CD4-positive, alpha-beta memory T cell (primary cell): Measurements from ENCODE around the gene ADTRP. TPM values are rescaled to one million over a fixed set of nuclear protein-coding genes. Genes with fewer than 3 reads are reported as not detected.

Experiments used
- CTCF ChIA-PET: fragments of 350-600 bp; sonication (Branson Sonifier 250); formaldehyde crosslinking; loops from one replicate; lab custom pipeline; 2021; ENCODE audit warnings: inconsistent platforms; ENCODE audit not compliant: partially characterized antibody; lab: Charles Lee
- POLR2A ChIA-PET: fragments of 350-600 bp; sonication (Branson Sonifier 250); formaldehyde crosslinking; loops from one replicate; lab custom pipeline; 2021; ENCODE audit not compliant: partially characterized antibody; lab: Charles Lee
- DNase-seq, 5 donors: peaks; one replicate each; pipeline versions ENCODE4 v3.0.0 to v3.0.0-alpha.2; 2020 to 2022; ENCODE audit warnings: mixed read lengths in 1 of 5
- H3K27ac ChIP-seq: one replicate; pipeline ENCODE4 v1.7.0; 2013; ENCODE audit warnings: low read depth, low read length
- H3K27me3 ChIP-seq: 2 replicates; pipeline ENCODE4 v1.7.0; 2013; ENCODE audit warnings: mild to moderate bottlenecking, low read length, moderate library complexity; ENCODE audit not compliant: insufficient read depth
- H3K36me3 ChIP-seq: 2 replicates; pipeline ENCODE4 v1.7.0; 2013; ENCODE audit warnings: mild to moderate bottlenecking, low read length, moderate library complexity; ENCODE audit not compliant: insufficient read depth
- H3K4me1 ChIP-seq: 2 replicates; pipeline ENCODE4 v1.7.0; 2013; ENCODE audit warnings: mild to moderate bottlenecking, low read length, moderate library complexity; ENCODE audit not compliant: insufficient read depth
- H3K4me3 ChIP-seq, 2 donors: one replicate each; pipeline ENCODE4 v1.7.0; 2013; ENCODE audit warnings: low read length in 2 of 2, mild to moderate bottlenecking in 1 of 2
- H3K9me3 ChIP-seq, 2 donors: one replicate each; pipeline ENCODE4 v1.7.0; 2013; ENCODE audit warnings: low read length in 2 of 2, control low read depth in 1 of 2; ENCODE audit not compliant: control insufficient read depth in 1 of 2
- H3K27ac Mint-ChIP-seq, 7 donors: one replicate each; pipeline ENCODE4 v1.8.0; 2020 to 2021; ENCODE audit warnings: mixed read lengths in 7 of 7, mild to moderate bottlenecking in 6 of 7, inconsistent platforms in 3 of 7, moderate library complexity in 3 of 7
- H3K27me3 Mint-ChIP-seq, 2 donors: one replicate each; pipeline ENCODE4 v1.8.0; 2020 to 2021; ENCODE audit warnings: mixed read lengths in 2 of 2
- H3K36me3 Mint-ChIP-seq, 2 donors: one replicate each; pipeline ENCODE4 v1.8.0; 2020 to 2021; ENCODE audit warnings: mixed read lengths in 2 of 2, inconsistent platforms in 1 of 2, mild to moderate bottlenecking in 1 of 2
- H3K4me1 Mint-ChIP-seq, 4 donors: one replicate each; pipeline ENCODE4 v1.8.0; 2020 to 2021; ENCODE audit warnings: mixed read lengths in 4 of 4, mild to moderate bottlenecking in 1 of 4
- H3K4me3 Mint-ChIP-seq, 8 donors: one replicate each; pipeline ENCODE4 v1.8.0; 2020 to 2021; ENCODE audit warnings: mixed read lengths in 8 of 8, mild to moderate bottlenecking in 7 of 8, moderate library complexity in 6 of 8, inconsistent platforms in 3 of 8
- H3K9me3 Mint-ChIP-seq, 8 donors: one replicate each; pipeline ENCODE4 v1.8.0; 2020 to 2021; ENCODE audit warnings: mixed read lengths in 8 of 8, mild to moderate bottlenecking in 5 of 8, inconsistent platforms in 3 of 8, moderate library complexity in 1 of 8
- intact Hi-C: fragments of 100-400 bp; cut with micrococcal nuclease; formaldehyde crosslinking; loops from one replicate; pipeline ENCODE4 v1.15.1; 2023
- polyA plus RNA-seq, 2 donors: library from polyadenylated mRNA; unstranded; fragments of 300-500 nt; fragmentation: Illumina TruSeq; gene quantifications; one replicate each; pipeline ENCODE4 v1.2.3, GENCODE V29; 2021
- total RNA-seq, 2 experiments: library from RNA; stranded (reverse); gene quantifications; one replicate each; pipeline ENCODE4 v1.2.3, GENCODE V29; 2021

The ADTRP gene
- total and polyA plus RNA-seq, 4 experiments from 2014 or later = 7.0 to 41.9 (median 11.9) TPM

- POLR2A ChIA-PET = no interaction called here
- H3K27me3 Mint-ChIP-seq = peaks cover 4 to 6% of the 10 kb centered on the region in 2 donors
- H3K4me1 ChIP-seq = peaks cover 13% of the 10 kb centered on the region
Observed at GRCh38 chr6:11736601-11737000, 42.0 kb downstream of the ADTRP start.

GRCh38 chr6:11734861-11735613, 43.6 kb downstream of the ADTRP start:
- H3K36me3 Mint-ChIP-seq = no peaks in the 10 kb centered on the region
- Histone ChIP-seq H3K9me3 (no peaks in the 10 kb centered on the region), H3K27me3 (no peaks in the 10 kb centered on the region), H3K4me1 (peaks cover 27% of the 10 kb centered on the region), H3K36me3 (no peaks in the 10 kb centered on the region), H3K4me3 (no peak overlapping the region), H3K27ac (no peak overlapping the region)
- no peak overlapping the region for H3K4me3 Mint-ChIP-seq
- DNase-seq = no peak
- H3K4me1 Mint-ChIP-seq = peaks cover 12 to 20% (median 14%) of the 10 kb centered on the region in 4 donors
- peaks cover 3% of the 10 kb centered on the region in 2 donors for H3K27me3 Mint-ChIP-seq
- intact Hi-C loops = no loop called here
- ChIA-PET CTCF (no interaction called here), POLR2A (no interaction called here)
- peaks cover 0 to 2% (median 0%) of the 10 kb centered on the region in 8 donors for H3K9me3 Mint-ChIP-seq
- no peak overlapping the region for H3K27ac Mint-ChIP-seq

More at GRCh38 chr6:11736601-11737000, 42.0 kb downstream of the ADTRP start:
- CTCF ChIA-PET = interaction anchor here (0.9 kb wide), 1 partner anchor 9 kb away, joined by 3 read pairs; no protein-coding TSS in a partner anchor
- H3K9me3 ChIP-seq = no peaks in the 10 kb centered on the region
- Mint-ChIP-seq H3K9me3 (peaks cover 0 to 2% (median 0%) of the 10 kb centered on the region in 8 donors), H3K36me3 (no peaks in the 10 kb centered on the region), H3K4me3 (no peak overlapping the region), H3K4me1 (peaks cover 7 to 23% (median 10%) of the 10 kb centered on the region in 4 donors), H3K27ac (peak overlapping the region in 1 of 7 donors; percentile 28)
- no peak for DNase-seq
- no peak overlapping the region for H3K4me3 ChIP-seq
- no peak overlapping the region for H3K27ac ChIP-seq
- no peaks in the 10 kb centered on the region for H3K27me3 ChIP-seq
- intact Hi-C loops = no loop called here
- H3K36me3 ChIP-seq = no peaks in the 10 kb centered on the region

GRCh38 chr6:11732036-11732631, 46.5 kb downstream of the ADTRP start:
- ChIA-PET POLR2A (interaction anchor here (0.8 to 1.7 kb wide), 3 partner anchors 9 to 20 kb away, joined by 4 to 6 read pairs (median 6); no protein-coding TSS in a partner anchor), CTCF (interaction anchor here (0.8 to 1.8 kb wide), 5 partner anchors 9 to 278 kb away, joined by 3 to 6 read pairs (median 4); no protein-coding TSS in a partner anchor)
- Mint-ChIP-seq H3K4me3 (peak overlapping the region; percentile 25 to 81 (median 54)), H3K27ac (peak overlapping the region in 6 of 7 donors; percentile 11 to 86 (median 78)), H3K36me3 (no peaks in the 10 kb centered on the region), H3K9me3 (peaks cover 0 to 2% (median 0%) of the 10 kb centered on the region in 8 donors), H3K27me3 (peaks cover 2 to 6% of the 10 kb centered on the region in 2 donors), H3K4me1 (peaks cover 32 to 48% (median 38%) of the 10 kb centered on the region in 4 donors)
- no peaks in the 10 kb centered on the region for H3K9me3 ChIP-seq
- H3K36me3 ChIP-seq = no peaks in the 10 kb centered on the region
- H3K27me3 ChIP-seq = no peaks in the 10 kb centered on the region
- no peak overlapping the region for H3K27ac ChIP-seq
- intact Hi-C loops = no loop called here
- DNase-seq = no peak
- peaks cover 49% of the 10 kb centered on the region for H3K4me1 ChIP-seq
- peak overlapping the region in 1 of 2 donors; percentile 3 for H3K4me3 ChIP-seq

- ChIA-PET POLR2A (interaction anchor here (0.8 to 1.7 kb wide), 2 partner anchors 17 to 20 kb away, joined by 4 to 6 read pairs; no protein-coding TSS in a partner anchor), CTCF (interaction anchor here (0.8 to 1.8 kb wide), 5 partner anchors 8 to 278 kb away, joined by 3 to 6 read pairs (median 4); no protein-coding TSS in a partner anchor)
- peak overlapping the region in 1 of 8 donors; percentile 81 for H3K4me3 Mint-ChIP-seq
- no peaks in the 10 kb centered on the region for H3K36me3 ChIP-seq
- no peak overlapping the region for H3K4me3 ChIP-seq
- intact Hi-C loops = no loop called here
- H3K27me3 Mint-ChIP-seq = peaks cover 1 to 6% of the 10 kb centered on the region in 2 donors
- H3K27me3 ChIP-seq = no peaks in the 10 kb centered on the region
- H3K36me3 Mint-ChIP-seq = no peaks in the 10 kb centered on the region
- peaks cover 33 to 51% (median 40%) of the 10 kb centered on the region in 4 donors for H3K4me1 Mint-ChIP-seq
- peaks cover 0 to 2% (median 0%) of the 10 kb centered on the region in 8 donors for H3K9me3 Mint-ChIP-seq
- DNase-seq = no peak
- no peaks in the 10 kb centered on the region for H3K9me3 ChIP-seq
- H3K27ac ChIP-seq = no peak overlapping the region
- peaks cover 49% of the 10 kb centered on the region for H3K4me1 ChIP-seq
- peak overlapping the region in 2 of 7 donors; percentile 19 to 81 for H3K27ac Mint-ChIP-seq
Observed at GRCh38 chr6:11731423-11731822, 47.2 kb downstream of the ADTRP start.

GRCh38 chr6:11730641-11731040, 48.0 kb downstream of the ADTRP start:
- Histone ChIP-seq H3K27ac (no peak overlapping the region), H3K36me3 (no peaks in the 10 kb centered on the region), H3K27me3 (no peaks in the 10 kb centered on the region), H3K4me1 (peaks cover 49% of the 10 kb centered on the region), H3K4me3 (no peak overlapping the region), H3K9me3 (no peaks in the 10 kb centered on the region)
- Mint-ChIP-seq H3K27ac (peak overlapping the region in 2 of 7 donors; percentile 26 to 48), H3K27me3 (peaks cover 0 to 3% of the 10 kb centered on the region in 2 donors), H3K36me3 (no peaks in the 10 kb centered on the region), H3K4me1 (peaks cover 40 to 58% (median 43%) of the 10 kb centered on the region in 4 donors), H3K9me3 (peaks cover 0 to 2% (median 0%) of the 10 kb centered on the region in 8 donors), H3K4me3 (peak overlapping the region in 1 of 8 donors; percentile 4)
- POLR2A ChIA-PET = interaction anchor here (0.9 kb wide), 1 partner anchor 282 kb away, joined by 3 read pairs; no protein-coding TSS in a partner anchor
- intact Hi-C loops = no loop called here
- no peak for DNase-seq
- CTCF ChIA-PET = interaction anchor here (0.8 to 1.8 kb wide), 3 partner anchors 16 to 55 kb away, joined by 3 to 5 read pairs (median 4); no protein-coding TSS in a partner anchor

GRCh38 chr6:11729076-11729475, 49.5 kb downstream of the ADTRP start:
- peaks cover 47 to 68% (median 51%) of the 10 kb centered on the region in 4 donors for H3K4me1 Mint-ChIP-seq
- intact Hi-C loops = loop anchor here (1.0 to 2.0 kb wide), 2 partner anchors 19 to 280 kb away; no protein-coding TSS in a partner anchor
- peak overlapping the region in 7 of 8 donors; percentile 14 to 91 (median 78) for H3K4me3 Mint-ChIP-seq
- no peaks in the 10 kb centered on the region for H3K36me3 Mint-ChIP-seq
- H3K27me3 Mint-ChIP-seq = peaks cover 0 to 3% of the 10 kb centered on the region in 2 donors
- H3K27ac ChIP-seq = peak overlapping the region; percentile 54
- H3K4me3 ChIP-seq = peak overlapping the region in 1 of 2 donors; percentile 32
- no peaks in the 10 kb centered on the region for H3K36me3 ChIP-seq
- CTCF ChIA-PET = interaction anchor here (1.3 to 1.5 kb wide), 2 partner anchors 15 to 19 kb away, joined by 5 to 6 read pairs; no protein-coding TSS in a partner anchor
- no peaks in the 10 kb centered on the region for H3K27me3 ChIP-seq
- no peaks in the 10 kb centered on the region for H3K9me3 ChIP-seq
- peak; percentile 18 to 56 (median 36) for DNase-seq
- POLR2A ChIA-PET = interaction anchor here (2.0 to 4.4 kb wide), 3 partner anchors 14 to 57 kb away, joined by 7 to 36 read pairs (median 20); no protein-coding TSS in a partner anchor
- H3K9me3 Mint-ChIP-seq = peaks cover 0 to 2% (median 0%) of the 10 kb centered on the region in 8 donors
- H3K27ac Mint-ChIP-seq = peak overlapping the region; percentile 78 to 97 (median 91)
- H3K4me1 ChIP-seq = peaks cover 52% of the 10 kb centered on the region
